H9 (cell line): ENCODE results near the gene TRAPPC2L. TPM values are rescaled to one million over a fixed set of nuclear protein-coding genes. Genes with fewer than 3 reads are reported as not detected.

ENCODE experiments used
- DNase-seq: peaks from one replicate; pipeline ENCODE4 v3.0.0-alpha.2; 2017
- H2AFZ ChIP-seq: one replicate; pipeline ENCODE4 v1.6.1; 2013; ENCODE audit warnings: mild to moderate bottlenecking, low read length, control low read depth, moderate library complexity
- H2AK5ac ChIP-seq: 2 replicates; pipeline ENCODE4 v1.6.1; 2013; ENCODE audit warnings: low read length, control low read depth, mixed read lengths; ENCODE audit not compliant: insufficient read length
- H2BK120ac ChIP-seq: one replicate; pipeline ENCODE4 v1.6.1; 2013; ENCODE audit warnings: low read depth, mild to moderate bottlenecking, low read length, control low read depth, inconsistent platforms; ENCODE audit not compliant: poor library complexity, severe bottlenecking
- H2BK12ac ChIP-seq: 2 replicates; pipeline ENCODE4 v1.6.1; 2013; ENCODE audit warnings: low read length, control low read depth, mixed read lengths, low read depth; ENCODE audit not compliant: insufficient read length
- H2BK15ac ChIP-seq: 2 replicates; pipeline ENCODE4 v1.6.1; 2013; ENCODE audit warnings: low read depth, low read length, control low read depth
- H2BK20ac ChIP-seq: one replicate; pipeline ENCODE4 v1.6.1; 2013; ENCODE audit warnings: low read depth, mild to moderate bottlenecking, low read length, control low read depth, inconsistent platforms; ENCODE audit not compliant: poor library complexity, severe bottlenecking
- H2BK5ac ChIP-seq: 2 replicates; pipeline ENCODE4 v1.6.1; 2013; ENCODE audit warnings: low read length, control low read depth, mixed read lengths; ENCODE audit not compliant: insufficient read length
- H3K14ac ChIP-seq: 2 replicates; pipeline ENCODE4 v1.6.1; 2013; ENCODE audit warnings: low read length, control low read depth; ENCODE audit not compliant: insufficient read depth
- H3K18ac ChIP-seq: 2 replicates; pipeline ENCODE4 v1.6.1; 2013; ENCODE audit warnings: low read depth, mild to moderate bottlenecking, mixed read lengths, low read length, control low read depth; ENCODE audit not compliant: insufficient read length
- H3K23ac ChIP-seq: 2 replicates; pipeline ENCODE4 v1.6.1; 2013; ENCODE audit warnings: low read length, control low read depth, mixed read lengths, low read depth; ENCODE audit not compliant: insufficient read length
- H3K23me2 ChIP-seq: 2 replicates; pipeline ENCODE4 v1.6.1; 2013; ENCODE audit warnings: low read depth, mild to moderate bottlenecking, mixed read lengths, low read length, control low read depth; ENCODE audit not compliant: insufficient read length, poor library complexity, severe bottlenecking
- H3K27ac ChIP-seq: 2 replicates; pipeline ENCODE4 v1.5.1; 2013; ENCODE audit warnings: low read length, control low read depth, mixed read lengths, low read depth; ENCODE audit not compliant: insufficient read length
- H3K27me3 ChIP-seq: 2 replicates; pipeline ENCODE4 v1.6.1; 2013; ENCODE audit warnings: low read length, control low read depth, inconsistent platforms; ENCODE audit not compliant: insufficient read depth
- H3K4ac ChIP-seq: 2 replicates; pipeline ENCODE4 v1.6.1; 2013; ENCODE audit warnings: low read depth, mild to moderate bottlenecking, control low read depth, inconsistent platforms, low read length, moderate library complexity
- H3K4me1 ChIP-seq: 2 replicates; pipeline ENCODE4 v1.6.1; 2013; ENCODE audit warnings: low read length, control low read depth, inconsistent platforms; ENCODE audit not compliant: insufficient read depth
- H3K4me2 ChIP-seq: 2 replicates; pipeline ENCODE4 v1.6.1; 2013; ENCODE audit warnings: low read length, control low read depth, mixed read lengths; ENCODE audit not compliant: insufficient read length, insufficient read depth
- H3K56ac ChIP-seq: 2 replicates; pipeline ENCODE4 v1.6.1; 2013; ENCODE audit warnings: low read depth, mild to moderate bottlenecking, mixed read lengths, low read length, control low read depth; ENCODE audit not compliant: insufficient read length
- H3K79me1 ChIP-seq: 2 replicates; pipeline ENCODE4 v1.6.1; 2013; ENCODE audit warnings: low read depth, mild to moderate bottlenecking, moderate library complexity, low read length, control low read depth, inconsistent platforms; ENCODE audit not compliant: insufficient read depth, poor library complexity, severe bottlenecking
- H3K79me2 ChIP-seq: 2 replicates; pipeline ENCODE4 v1.6.1; 2013; ENCODE audit warnings: low read length, control low read depth, inconsistent platforms; ENCODE audit not compliant: insufficient read depth
- H3K9ac ChIP-seq: 2 replicates; pipeline ENCODE4 v1.6.1; 2013; ENCODE audit warnings: low read length, control low read depth, mixed read lengths; ENCODE audit not compliant: insufficient read length; ENCODE audit errors: extremely low read depth
- H3K9me3 ChIP-seq: one replicate; pipeline ENCODE4 v1.6.1; 2013; ENCODE audit warnings: low read depth, low read length, inconsistent platforms; ENCODE audit not compliant: control insufficient read depth
- H3T11ph ChIP-seq: one replicate; pipeline ENCODE4 v1.6.1; 2013; ENCODE audit warnings: mild to moderate bottlenecking, low read length, control low read depth, inconsistent platforms
- H4K20me1 ChIP-seq: one replicate; pipeline ENCODE4 v1.6.1; 2013; ENCODE audit not compliant: control insufficient read depth, insufficient read length, insufficient read depth
- H4K5ac ChIP-seq: 2 replicates; pipeline ENCODE4 v1.6.1; 2013; ENCODE audit warnings: low read depth, mild to moderate bottlenecking, mixed read lengths, low read length, control low read depth; ENCODE audit not compliant: insufficient read length
- H4K8ac ChIP-seq: replicated peaks from 2 replicates; pipeline ENCODE4 v1.6.1; 2013; ENCODE audit warnings: low read length, control low read depth, mixed read lengths, low read depth; ENCODE audit not compliant: insufficient read length
- H4K91ac ChIP-seq: 2 replicates; pipeline ENCODE4 v1.6.1; 2013; ENCODE audit warnings: low read depth, mild to moderate bottlenecking, moderate library complexity, mixed read lengths, low read length, control low read depth; ENCODE audit not compliant: insufficient read length
- H3K27ac Mint-ChIP-seq, 3 experiments: 2 replicates in 2 of 3; 3 replicates in 1 of 3; pipeline ENCODE4 v1.8.0; 2020 to 2021; ENCODE audit warnings: mixed read lengths in 3 of 3, mild to moderate bottlenecking in 1 of 3, moderate library complexity in 1 of 3
- H3K27me3 Mint-ChIP-seq: 2 replicates; pipeline ENCODE4 v1.8.0; 2021; ENCODE audit warnings: low read depth, mild to moderate bottlenecking, moderate library complexity, mixed read lengths
- H3K36me3 Mint-ChIP-seq, 3 experiments: 2 replicates in 2 of 3; 3 replicates in 1 of 3; pipeline ENCODE4 v1.8.0; 2020 to 2021; ENCODE audit warnings: low read depth in 3 of 3, mixed read lengths in 3 of 3; ENCODE audit not compliant: insufficient read depth in 1 of 3
- H3K4me1 Mint-ChIP-seq, 2 experiments: 2 replicates each; pipeline ENCODE4 v1.8.0; 2020; ENCODE audit warnings: mixed read lengths in 2 of 2
- H3K4me3 Mint-ChIP-seq, 2 experiments: 2 replicates in 1 of 2; 3 replicates in 1 of 2; pipeline ENCODE4 v1.8.0; 2020 to 2021; ENCODE audit warnings: mild to moderate bottlenecking in 2 of 2, mixed read lengths in 2 of 2, moderate library complexity in 1 of 2
- H3K9me3 Mint-ChIP-seq, 2 experiments: 2 replicates in 1 of 2; 3 replicates in 1 of 2; pipeline ENCODE4 v1.8.0; 2020; ENCODE audit warnings: mild to moderate bottlenecking in 2 of 2, mixed read lengths in 2 of 2, moderate library complexity in 1 of 2
- WGBS: extraction: QIAGEN DNeasy Blood & Tissue Kit; methylation state at CpG from one replicate; pipeline ENCODE4 v1.1.7; 2013; ENCODE audit warnings: missing lambda C conversion rate, low lambda C conversion rate, mixed read lengths; ENCODE audit not compliant: insufficient read length; ENCODE audit errors: extremely low coverage; 5-methylcytosine and 5-hydroxymethylcytosine counted together
- total RNA-seq: library from RNA; stranded (reverse); gene quantifications from 2 replicates; pipeline ENCODE4 v1.2.1, GENCODE V29; 2021
- TF ChIP-seq, protein P1 (sequence below): fragments of 200-600 bp; sonication (generic); conservative IDR thresholded peaks from 3 replicates; pipeline ENCODE4 v1.8.0; 2021; ENCODE audit warnings: antibody characterized with exemption, mild to moderate bottlenecking

Gene TRAPPC2L
- total RNA-seq, 1 experiment from 2014 or later: 90.3 TPM

DNA sequence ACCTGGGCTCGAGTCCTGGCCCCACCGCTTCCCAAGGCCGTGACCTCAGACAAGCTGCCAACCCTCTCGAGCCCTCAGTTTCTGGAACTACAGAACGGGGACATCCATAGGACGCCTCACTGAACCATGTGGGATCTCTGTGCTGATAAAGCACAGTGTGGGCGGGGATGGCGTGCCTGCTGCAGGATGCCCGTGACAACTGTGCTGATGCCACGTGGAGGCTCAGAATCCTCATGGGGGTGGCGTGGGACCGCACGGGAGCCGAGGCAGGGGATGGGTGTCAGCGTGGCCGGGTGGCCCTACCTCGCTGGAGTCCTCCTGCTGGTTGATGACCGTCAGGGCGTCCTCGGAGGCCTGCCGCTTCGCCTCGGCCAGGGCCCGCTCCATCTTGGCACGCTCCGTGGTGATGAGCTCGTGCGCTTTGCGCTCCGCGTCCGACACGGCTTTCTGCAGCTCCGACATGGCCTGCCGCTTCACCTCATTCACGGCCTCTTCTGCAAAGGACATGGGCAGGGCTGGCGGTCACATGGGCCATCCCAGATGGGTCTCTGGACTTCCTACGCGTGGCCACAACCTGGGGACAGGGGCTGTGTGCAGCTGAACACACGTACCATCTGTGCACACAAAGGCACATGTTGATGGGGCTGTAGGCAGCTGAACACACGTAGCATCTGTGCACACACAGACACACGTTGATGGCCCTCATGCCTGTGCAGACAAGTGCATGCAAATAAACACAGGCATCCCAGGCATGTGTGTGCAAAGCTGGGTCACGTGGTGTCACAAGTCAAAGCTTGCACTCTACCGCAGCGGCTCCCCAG is 22.2 kb downstream of the TRAPPC2L start:
- no peaks in the 10 kb centered on the region for H3K9me3 Mint-ChIP-seq
- TF ChIP-seq, protein P1, sequence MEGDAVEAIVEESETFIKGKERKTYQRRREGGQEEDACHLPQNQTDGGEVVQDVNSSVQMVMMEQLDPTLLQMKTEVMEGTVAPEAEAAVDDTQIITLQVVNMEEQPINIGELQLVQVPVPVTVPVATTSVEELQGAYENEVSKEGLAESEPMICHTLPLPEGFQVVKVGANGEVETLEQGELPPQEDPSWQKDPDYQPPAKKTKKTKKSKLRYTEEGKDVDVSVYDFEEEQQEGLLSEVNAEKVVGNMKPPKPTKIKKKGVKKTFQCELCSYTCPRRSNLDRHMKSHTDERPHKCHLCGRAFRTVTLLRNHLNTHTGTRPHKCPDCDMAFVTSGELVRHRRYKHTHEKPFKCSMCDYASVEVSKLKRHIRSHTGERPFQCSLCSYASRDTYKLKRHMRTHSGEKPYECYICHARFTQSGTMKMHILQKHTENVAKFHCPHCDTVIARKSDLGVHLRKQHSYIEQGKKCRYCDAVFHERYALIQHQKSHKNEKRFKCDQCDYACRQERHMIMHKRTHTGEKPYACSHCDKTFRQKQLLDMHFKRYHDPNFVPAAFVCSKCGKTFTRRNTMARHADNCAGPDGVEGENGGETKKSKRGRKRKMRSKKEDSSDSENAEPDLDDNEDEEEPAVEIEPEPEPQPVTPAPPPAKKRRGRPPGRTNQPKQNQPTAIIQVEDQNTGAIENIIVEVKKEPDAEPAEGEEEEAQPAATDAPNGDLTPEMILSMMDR: no peak
- no peak overlapping the region for H3K9ac ChIP-seq
- H3K18ac ChIP-seq: no peak overlapping the region
- no peak overlapping the region for H2AFZ ChIP-seq
- no peak overlapping the region for H4K91ac ChIP-seq
- H2BK20ac ChIP-seq: no peak overlapping the region
- H2BK15ac ChIP-seq: no peak overlapping the region
- no peak overlapping the region for H2BK120ac ChIP-seq
- no peak overlapping the region for H4K8ac ChIP-seq
- H3K4me1 Mint-ChIP-seq: peaks cover 0 to 11% of the 10 kb centered on the region in 2 experiments; a peak in 1 of 4 replicates
- H3K27ac ChIP-seq: no peak overlapping the region
- no peak overlapping the region for H3K4ac ChIP-seq
- H3K36me3 Mint-ChIP-seq: no peaks in the 10 kb centered on the region
- no peak overlapping the region for H3K27ac Mint-ChIP-seq
- H3K79me2 ChIP-seq: no peaks in the 10 kb centered on the region
- no peak overlapping the region for H2AK5ac ChIP-seq
- no peaks in the 10 kb centered on the region for H3K9me3 ChIP-seq
- no peaks in the 10 kb centered on the region for H3K27me3 Mint-ChIP-seq
- no peak overlapping the region for H3K14ac ChIP-seq
- no CpG with 5 or more reads among the region's 45 CpGs for WGBS
- H4K20me1 ChIP-seq: no peaks in the 10 kb centered on the region
- no peak overlapping the region for H4K5ac ChIP-seq
- H3K23me2 ChIP-seq: no peaks in the 10 kb centered on the region
- DNase-seq: no peak
- no peak overlapping the region for H2BK5ac ChIP-seq
- H2BK12ac ChIP-seq: no peak overlapping the region
- no peak overlapping the region for H3T11ph ChIP-seq
- no peaks in the 10 kb centered on the region for H3K4me1 ChIP-seq
- H3K79me1 ChIP-seq: no peaks in the 10 kb centered on the region
- H3K4me2 ChIP-seq: no peak overlapping the region
- no peak overlapping the region for H3K23ac ChIP-seq
- H3K4me3 Mint-ChIP-seq: no peak overlapping the region
- no peak overlapping the region for H3K56ac ChIP-seq
- H3K27me3 ChIP-seq: no peaks in the 10 kb centered on the region
